Vagina (tissue), 2 donors: ENCODE results near the gene ELMO1. TPM values are rescaled to one million over a fixed set of nuclear protein-coding genes. Genes with fewer than 3 reads are reported as not detected.

Experiments
- DNase-seq, 2 donors: peaks; one replicate each; pipeline ENCODE4 v3.0.0-alpha.2; 2017; ENCODE audit errors: extremely low spot score in 2 of 2
- H3K27ac ChIP-seq: fragments of 200-600 bp; sonication (generic); one replicate; pipeline ENCODE4 v1.5.1; 2019
- H3K27me3 ChIP-seq: fragments of 200-600 bp; sonication (generic); one replicate; pipeline ENCODE4 v1.5.1; 2019
- H3K36me3 ChIP-seq, 2 donors: fragments of 200-600 bp; sonication (generic); one replicate each; pipeline ENCODE4 v1.5.1; 2017 to 2019
- H3K4me1 ChIP-seq: fragments of 200-600 bp; sonication (generic); one replicate; pipeline ENCODE4 v1.5.1; 2019
- H3K4me3 ChIP-seq, 2 donors: fragments of 200-600 bp; sonication (generic); 1 replicate in 1 of 2; 2 replicates in 1 of 2; pipeline ENCODE4 v1.5.1; 2016 to 2019
- H3K9me3 ChIP-seq: fragments of 200-600 bp; sonication (generic); one replicate; pipeline ENCODE4 v1.5.1; 2019
- CTCF ChIP-seq, 3 experiments: fragments of 450-650 bp in 2 of 3; fragments of 200-600 bp in 1 of 3; sonication (generic) in 1 of 3; IDR thresholded peaks; one replicate each; pipeline ENCODE4 v1.5.1; 2017 to 2019; ENCODE audit warnings: antibody characterized with exemption in 3 of 3, mild to moderate bottlenecking in 2 of 3, moderate library complexity in 2 of 3
- POLR2A ChIP-seq, 2 donors: fragments of 450-650 bp; IDR thresholded peaks; one replicate each; pipeline ENCODE4 v1.6.1; 2017; ENCODE audit warnings: antibody characterized with exemption in 2 of 2, mild to moderate bottlenecking in 2 of 2, moderate library complexity in 2 of 2
- POLR2AphosphoS5 ChIP-seq, 2 donors: sonication (generic); formaldehyde crosslinking; IDR thresholded peaks; one replicate each; pipeline ENCODE4 v1.9.0; 2017; ENCODE audit warnings: antibody characterized with exemption in 2 of 2, mild to moderate bottlenecking in 2 of 2, low read depth in 1 of 2; ENCODE audit not compliant: insufficient read depth in 1 of 2
- intact Hi-C: fragments of 100-400 bp; cut with DNase I; formaldehyde crosslinking; loops from one replicate; pipeline ENCODE4 v1.15.1; 2023
- total RNA-seq: library from RNA; depleted of rRNA; stranded (reverse); fragments of >200 nt; gene quantifications from one replicate; pipeline ENCODE4 v1.2.3, GENCODE V29; 2016

Gene ELMO1
- total RNA-seq, 1 donor from 2014 or later = 74.4 TPM

DNA sequence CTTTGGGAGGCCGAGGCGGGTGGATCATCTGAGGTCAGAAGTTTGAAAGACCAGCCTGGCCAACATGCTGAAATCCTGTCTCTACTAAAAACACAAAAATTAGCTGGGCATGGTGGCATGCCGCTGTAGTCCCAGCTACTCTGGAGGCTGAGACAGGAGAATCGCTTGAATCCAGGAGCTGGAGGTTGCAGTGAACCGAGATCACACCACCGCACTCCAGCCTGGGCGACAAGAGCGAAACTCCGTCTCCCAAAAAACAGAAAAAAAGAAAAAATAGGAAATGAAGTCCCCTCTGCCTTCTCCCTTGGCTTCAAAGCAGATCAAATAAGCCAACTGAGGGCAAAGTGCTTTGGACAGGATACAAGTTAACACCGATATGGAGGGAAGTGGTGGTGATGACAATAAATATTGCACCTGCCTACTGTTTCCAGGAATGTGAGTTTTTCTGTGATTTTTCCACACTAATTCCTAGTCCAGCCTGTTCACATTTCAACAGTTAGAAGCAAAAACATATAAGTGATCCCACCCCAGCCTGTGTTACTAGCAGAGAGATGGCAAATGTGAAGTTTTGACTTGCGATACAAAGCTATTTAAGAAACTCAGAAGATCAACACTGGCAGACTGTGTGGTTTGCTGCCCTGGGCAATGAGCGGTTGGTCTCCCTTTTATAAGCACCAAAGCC, 433.2 kb downstream of the ELMO1 start:
- Histone ChIP-seq H3K36me3 (no peaks in the 10 kb centered on the region), H3K4me3 (no peak overlapping the region), H3K27ac (no peak overlapping the region), H3K9me3 (no peaks in the 10 kb centered on the region), H3K27me3 (no peaks in the 10 kb centered on the region), H3K4me1 (no peaks in the 10 kb centered on the region)
- no peak for TF ChIP-seq CTCF (IDR thresholded peaks at IDR 0.05)
- TF ChIP-seq POLR2A (IDR thresholded peaks at IDR 0.05) = no peak
- TF ChIP-seq POLR2AphosphoS5 (IDR thresholded peaks at IDR 0.05; ENCODE audit: insufficient read depth in 1 of 2, low read depth in 1 of 2) = no peak
- no peak for DNase-seq
- intact Hi-C loops = no loop called here

DNA sequence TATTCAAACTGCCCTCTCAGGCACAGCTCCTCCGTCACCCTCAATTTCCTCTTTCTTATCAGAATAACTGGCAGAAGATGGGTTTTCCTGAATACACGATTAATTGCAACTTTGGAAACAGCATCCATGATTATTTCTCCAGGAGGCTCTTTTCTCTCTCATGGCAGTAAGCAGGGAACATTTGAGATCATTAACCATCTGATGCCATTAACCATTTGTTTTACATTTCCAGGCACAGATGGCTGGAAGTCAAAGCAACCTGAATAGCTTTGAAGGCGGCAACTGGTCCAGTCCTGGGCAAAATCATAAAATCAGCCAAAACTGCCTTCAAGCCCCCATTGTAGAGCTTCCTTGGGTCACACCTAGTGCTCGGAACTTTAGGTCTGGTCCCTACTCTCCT, 434.9 kb downstream of the ELMO1 start:
- H3K27ac ChIP-seq = no peak overlapping the region
- no peak overlapping the region for H3K4me3 ChIP-seq
- no peaks in the 10 kb centered on the region for H3K36me3 ChIP-seq
- no peak for DNase-seq
- intact Hi-C loops = no loop called here
- H3K9me3 ChIP-seq = no peaks in the 10 kb centered on the region
- H3K4me1 ChIP-seq = no peaks in the 10 kb centered on the region
- H3K27me3 ChIP-seq = no peaks in the 10 kb centered on the region
- TF ChIP-seq POLR2AphosphoS5 (IDR thresholded peaks at IDR 0.05; ENCODE audit: insufficient read depth in 1 of 2, low read depth in 1 of 2) = no peak
- no peak for TF ChIP-seq POLR2A (IDR thresholded peaks at IDR 0.05)
- TF ChIP-seq CTCF (IDR thresholded peaks at IDR 0.05) = no peak

GRCh38 chr7:37011151-37011890, 437.3 kb downstream of the ELMO1 start:
- H3K27me3 ChIP-seq = no peaks in the 10 kb centered on the region
- H3K4me3 ChIP-seq = no peak overlapping the region
- H3K4me1 ChIP-seq = no peaks in the 10 kb centered on the region
- DNase-seq = no peak
- no peaks in the 10 kb centered on the region for H3K9me3 ChIP-seq
- no peak overlapping the region for H3K27ac ChIP-seq
- no peaks in the 10 kb centered on the region for H3K36me3 ChIP-seq
- intact Hi-C loops = no loop called here
- TF ChIP-seq CTCF (IDR thresholded peaks at IDR 0.05) = no peak
- TF ChIP-seq POLR2A (IDR thresholded peaks at IDR 0.05) = no peak
- TF ChIP-seq POLR2AphosphoS5 (IDR thresholded peaks at IDR 0.05; ENCODE audit: insufficient read depth in 1 of 2, low read depth in 1 of 2) = no peak

DNA sequence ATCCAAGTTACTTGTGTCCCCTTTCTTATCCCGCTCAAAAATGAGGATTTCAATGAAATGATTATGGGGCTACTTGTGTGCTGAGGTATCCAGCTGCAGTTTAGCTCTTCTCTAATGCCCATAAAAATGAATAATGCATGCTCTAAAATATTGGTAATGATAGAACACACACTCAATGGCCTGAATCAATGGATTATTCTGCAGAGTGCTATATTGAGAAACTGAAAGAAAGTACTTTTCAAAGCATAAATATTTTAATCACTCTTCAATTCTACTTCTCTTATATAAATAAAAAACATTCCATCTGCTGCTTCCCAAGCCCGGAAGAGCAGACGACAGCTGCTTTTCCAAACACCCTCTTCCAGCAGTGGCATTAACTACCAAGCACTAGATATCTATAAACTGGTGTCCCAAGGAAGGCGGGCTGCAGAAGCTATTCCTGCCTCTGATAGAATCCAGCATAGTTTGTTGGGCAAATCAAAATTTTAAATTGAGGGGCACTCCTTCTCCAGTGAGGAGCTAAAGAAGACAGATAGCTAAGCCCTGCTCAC, 439.5 kb downstream of the ELMO1 start:
- DNase-seq = no peak
- intact Hi-C loops = no loop called here
- TF ChIP-seq POLR2AphosphoS5 (IDR thresholded peaks at IDR 0.05; ENCODE audit: insufficient read depth in 1 of 2, low read depth in 1 of 2) (no peak), CTCF (IDR thresholded peaks at IDR 0.05) (no peak), POLR2A (IDR thresholded peaks at IDR 0.05) (no peak)
- H3K4me1 ChIP-seq = no peaks in the 10 kb centered on the region
- no peaks in the 10 kb centered on the region for H3K27me3 ChIP-seq
- no peaks in the 10 kb centered on the region for H3K36me3 ChIP-seq
- H3K4me3 ChIP-seq = no peak overlapping the region
- no peaks in the 10 kb centered on the region for H3K9me3 ChIP-seq
- H3K27ac ChIP-seq = no peak overlapping the region

- H3K27ac ChIP-seq = no peak overlapping the region
- intact Hi-C loops = no loop called here
- no peaks in the 10 kb centered on the region for H3K9me3 ChIP-seq
- no peaks in the 10 kb centered on the region for H3K27me3 ChIP-seq
- DNase-seq = no peak
- no peaks in the 10 kb centered on the region for H3K4me1 ChIP-seq
- no peaks in the 10 kb centered on the region for H3K36me3 ChIP-seq
- TF ChIP-seq POLR2AphosphoS5 (IDR thresholded peaks at IDR 0.05; ENCODE audit: insufficient read depth in 1 of 2, low read depth in 1 of 2) (no peak), CTCF (IDR thresholded peaks at IDR 0.05) (no peak), POLR2A (IDR thresholded peaks at IDR 0.05) (no peak)
- no peak overlapping the region for H3K4me3 ChIP-seq
These were observed 441.0 kb downstream of the ELMO1 start for GRCh38 chr7:37007691-37008090.
